ENCODE data around the gene DSCAM. TPM values are rescaled to one million over a fixed set of nuclear protein-coding genes. Genes with fewer than 3 reads are reported as not detected.

The DSCAM gene
- total and polyA plus RNA-seq, 10 of the 15 experiments (the other 5 are each of a cell fraction or from before 2014, with no cell fraction given) = not detected

- Histone ChIP-seq H3K4me3 (no peak overlapping the region), H3K27me3 (replicated peaks in 1 of 2; ENCODE audit: control insufficient read depth in 2 of 2, insufficient read depth in 2 of 2, low read length in 1 of 2) (no peaks in the 10 kb centered on the region), H3K36me3 (ENCODE audit: control insufficient read depth in 2 of 2, insufficient read depth in 2 of 2, low read length in 1 of 2) (no peaks in the 10 kb centered on the region), H3K79me2 (ENCODE audit: control insufficient read depth, insufficient read depth, low read length) (no peaks in the 10 kb centered on the region), H3K9ac (ENCODE audit: control insufficient read depth, insufficient read depth, low read length) (no peak overlapping the region), H3K9me3 (replicated peaks; ENCODE audit: control insufficient read depth, insufficient read depth, low read length) (no peaks in the 10 kb centered on the region; the same call in 2 of the 3 replicates), H4K20me1 (ENCODE audit: control insufficient read depth, insufficient read depth) (no peaks in the 10 kb centered on the region), H3K4me2 (ENCODE audit: control insufficient read depth, insufficient read depth) (no peak overlapping the region), H2AFZ (ENCODE audit: control insufficient read depth, low read depth, low read length) (no peak overlapping the region), H3K4me1 (ENCODE audit: control insufficient read depth, insufficient read depth, low read length) (no peaks in the 10 kb centered on the region), H3K27ac (ENCODE audit: control insufficient read depth, insufficient read depth) (no peak overlapping the region)
- intact Hi-C loops (cut with micrococcal nuclease; ENCODE audit: unreplicated experiment) (no loop called here), in situ Hi-C loops (cut with MboI) (no loop called here)
- DNase-seq (ENCODE audit: low read depth, low spot score) (no peak), ATAC-seq (no peak), FAIRE-seq (no peak)
- ChIA-PET RAD21 (ENCODE audit: unreplicated experiment) (no interaction called here), POLR2A (no interaction called here), CTCF (no interaction called here), SMC1A (ENCODE audit: uncharacterized antibody, unreplicated experiment) (no interaction called here)
- no TSS peak for BruUV-seq (replicated peaks)
- WGBS (ENCODE audit: insufficient coverage, insufficient replicate concordance, low lambda C conversion rate, missing lambda C conversion rate) = 12% methylated on average over 6 of the region's 6 CpGs
- no peak for TF ChIP-seq IKZF1 (conservative IDR thresholded peaks at IDR 0.05)
- no peak for TF ChIP-seq HDAC6 (IDR thresholded peaks at IDR 0.05; ENCODE audit: unreplicated experiment)
- TF ChIP-seq MTA3 (IDR thresholded peaks at IDR 0.05; ENCODE audit: borderline replicate concordance, low read length) = no peak
- no peak for TF ChIP-seq SREBF2 (IDR thresholded peaks at IDR 0.05; ENCODE audit: low read length)
- no peak for TF ChIP-seq CUX1 (IDR thresholded peaks at IDR 0.05; ENCODE audit: insufficient replicate concordance, low read depth, low read length)
- TF ChIP-seq SKIL (IDR thresholded peaks at IDR 0.05; ENCODE audit: low read depth, poor library complexity, severe bottlenecking) = no peak
- no peak for TF ChIP-seq CBX3 (IDR thresholded peaks at IDR 0.05; ENCODE audit: borderline replicate concordance, low read depth)
- no peak for TF ChIP-seq FOS (IDR thresholded peaks at IDR 0.05; ENCODE audit: borderline replicate concordance, extremely low read depth, insufficient read length)
Measured at GRCh38 chr21:40166291-40166843, 680.6 kb downstream of the DSCAM start.

Data from GM12878 (cell line).